Spleen (tissue), 11 donors: ENCODE results near the gene OR52B2. TPM values are rescaled to one million over a fixed set of nuclear protein-coding genes. Genes with fewer than 3 reads are reported as not detected.
"Not testable (repeated sequence)": the region's sequence is repeated elsewhere in the genome, so short reads cannot be mapped to it uniquely, and the experiment has no call there.

Experiments
- DNase-seq: peaks from one replicate; pipeline ENCODE4 v3.0.0-alpha.2; 2020
- H3K27ac ChIP-seq, 8 donors: fragments of 200-600 bp; sonication (generic) in 7 of 8; 1 replicate in 4 of 8; 2 replicates in 4 of 8; pipeline versions ENCODE4 v1.5.0 to v1.8.0; 2016 to 2021; ENCODE audit warnings: inconsistent platforms in 4 of 8, mild to moderate bottlenecking in 4 of 8, moderate library complexity in 1 of 8
- H3K27me3 ChIP-seq, 7 donors: fragments of 200-600 bp; sonication (generic) in 6 of 7; replicated peaks in 1 of 7; 1 replicate in 4 of 7; 2 replicates in 3 of 7; pipeline versions ENCODE4 v1.5.0 to v1.8.0; 2016 to 2021; ENCODE audit warnings: inconsistent platforms in 3 of 7, mild to moderate bottlenecking in 1 of 7
- H3K36me3 ChIP-seq, 6 donors: fragments of 200-600 bp; sonication (generic) in 5 of 6; 1 replicate in 4 of 6; 2 replicates in 2 of 6; pipeline versions ENCODE4 v1.5.0 to v1.8.0; 2016 to 2021; ENCODE audit warnings: inconsistent platforms in 2 of 6
- H3K4me1 ChIP-seq, 6 donors: fragments of 200-600 bp; sonication (generic) in 5 of 6; 1 replicate in 3 of 6; 2 replicates in 3 of 6; pipeline versions ENCODE4 v1.5.0 to v1.8.0; 2016 to 2021; ENCODE audit warnings: inconsistent platforms in 3 of 6
- H3K4me3 ChIP-seq, 8 donors: fragments of 200-600 bp; sonication (generic) in 7 of 8; 1 replicate in 4 of 8; 2 replicates in 4 of 8; pipeline versions ENCODE4 v1.5.0 to v1.8.0; 2016 to 2021; ENCODE audit warnings: inconsistent platforms in 4 of 8, mild to moderate bottlenecking in 4 of 8, moderate library complexity in 2 of 8
- H3K9me3 ChIP-seq, 8 donors: fragments of 200-600 bp; sonication (generic) in 7 of 8; 1 replicate in 4 of 8; 2 replicates in 4 of 8; pipeline versions ENCODE4 v1.5.0 to v1.8.0; 2016 to 2021; ENCODE audit warnings: inconsistent platforms in 4 of 8
- CTCF ChIP-seq, 11 experiments: fragments of 200-600 bp in 7 of 11; fragments of 450-650 bp in 4 of 11; sonication (generic) in 4 of 11; IDR thresholded peaks in 8 of 11; conservative IDR thresholded peaks in 3 of 11; 1 replicate in 7 of 11; 2 replicates in 4 of 11; pipeline versions ENCODE4 v1.4.0 to v1.8.0; 2016 to 2021; ENCODE audit warnings: antibody characterized with exemption in 11 of 11, inconsistent platforms in 4 of 11, mild to moderate bottlenecking in 1 of 11
- POLR2A ChIP-seq, 3 donors: fragments of 450-650 bp; IDR thresholded peaks; one replicate each; pipeline ENCODE4 v1.5.1; 2017; ENCODE audit warnings: antibody characterized with exemption in 3 of 3, mild to moderate bottlenecking in 1 of 3
- POLR2AphosphoS5 ChIP-seq, 3 donors: sonication (generic); formaldehyde crosslinking; IDR thresholded peaks; one replicate each; pipeline ENCODE4 v1.5.1; 2017; ENCODE audit warnings: antibody characterized with exemption in 3 of 3
- WGBS, 5 donors: extraction: QIAGEN DNeasy Blood & Tissue Kit in 3 of 5; methylation state at CpG; one replicate each; pipeline versions ENCODE4 v1.1.5 to v1.1.7; 2013 to 2018; 5-methylcytosine and 5-hydroxymethylcytosine counted together
- intact Hi-C: fragments of 100-400 bp; cut with DNase I; formaldehyde crosslinking; loops from one replicate; pipeline ENCODE4 v1.15.0; 2023; ENCODE audit warnings: low total_unique reads
- polyA plus RNA-seq, 3 donors: library from polyadenylated mRNA; stranded (reverse); fragments of 200-250 nt; gene quantifications; one replicate each; pipeline ENCODE4 v1.2.1, GENCODE V29; 2013
- total RNA-seq, 7 donors: library from RNA; depleted of rRNA in 3 of 7; stranded (reverse); fragments of >200 nt in 3 of 7; fragmentation: NEBNext Ultra II Directional in 4 of 7; extraction: Animal tissue kit (Norgen Biotek cat#: 25700) in 4 of 7; gene quantifications; one replicate each; pipeline versions ENCODE4 v1.1.0 to v1.2.1, GENCODE V29; 2016 to 2021
- donor health status: healthy with polysubstance abuse.
- donor health status: DM: no; HTN: no; CAD: no; lungs with moderate emphysema.
- donor health status: DM: no; HTN: no; CAD: no.
- donor health status: Bipolar disorder and iron deficiency.
- donor health status: healthy.
- donor health status: DM: no; HTN: no; CAD: no.
- donor health status: DM: yes; HTN: yes; CAD: no.

The OR52B2 gene
- total and polyA plus RNA-seq, 10 donors, result 1.2 TPM; not detected in 9

GRCh38 chr11:6156628-6157359, 13.3 kb downstream of the OR52B2 start:
- TF ChIP-seq POLR2A (IDR thresholded peaks at IDR 0.05) (no peak), CTCF (IDR thresholded peaks at IDR 0.05 in 8 of 11, conservative IDR thresholded peaks at IDR 0.05 in 3 of 11) (no peak), POLR2AphosphoS5 (IDR thresholded peaks at IDR 0.05) (no peak)
- DNase-seq, result no peak
- Histone ChIP-seq H3K4me1 (no peaks in the 10 kb centered on the region), H3K36me3 (no peaks in the 10 kb centered on the region), H3K9me3 (no peaks in the 10 kb centered on the region), H3K27ac (no peak overlapping the region), H3K27me3 (no peaks in the 10 kb centered on the region), H3K4me3 (no peak overlapping the region)
- intact Hi-C loops, result no loop called here
- 74 to 91% (median 82%) methylated on average over 7 of the region's 7 CpGs for WGBS, 5 donors

GRCh38 chr11:6152126-6152525, 18.0 kb downstream of the OR52B2 start:
- 83 to 98% (median 93%) methylated on average over 2 of the region's 2 CpGs for WGBS, 5 donors
- H3K4me3 ChIP-seq, result no peak overlapping the region
- no peaks in the 10 kb centered on the region for H3K27me3 ChIP-seq
- TF ChIP-seq POLR2AphosphoS5 (IDR thresholded peaks at IDR 0.05) (no peak), CTCF (IDR thresholded peaks at IDR 0.05 in 8 of 11, conservative IDR thresholded peaks at IDR 0.05 in 3 of 11) (no peak), POLR2A (IDR thresholded peaks at IDR 0.05) (no peak)
- no peaks in the 10 kb centered on the region for H3K36me3 ChIP-seq
- no peaks in the 10 kb centered on the region for H3K4me1 ChIP-seq
- intact Hi-C loops, result no loop called here
- H3K9me3 ChIP-seq, result no peaks in the 10 kb centered on the region
- H3K27ac ChIP-seq, result no peak overlapping the region
- no peak for DNase-seq

GRCh38 chr11:6151117-6151516, 19.0 kb downstream of the OR52B2 start:
- Histone ChIP-seq H3K27ac (no peak overlapping the region), H3K4me1 (no peaks in the 10 kb centered on the region), H3K36me3 (no peaks in the 10 kb centered on the region), H3K4me3 (no peak overlapping the region), H3K27me3 (no peaks in the 10 kb centered on the region), H3K9me3 (no peaks in the 10 kb centered on the region)
- TF ChIP-seq POLR2A (IDR thresholded peaks at IDR 0.05) (no peak), POLR2AphosphoS5 (IDR thresholded peaks at IDR 0.05) (no peak), CTCF (IDR thresholded peaks at IDR 0.05 in 8 of 11, conservative IDR thresholded peaks at IDR 0.05 in 3 of 11) (no peak)
- WGBS, 5 donors, result 23 to 44% (median 31%) methylated on average over 1 of the region's 1 CpG
- intact Hi-C loops, result no loop called here
- no peak for DNase-seq

- H3K27ac ChIP-seq, H3K36me3 ChIP-seq, H3K4me1 ChIP-seq, DNase-seq, H3K4me3 ChIP-seq, H3K9me3 ChIP-seq, H3K27me3 ChIP-seq, intact Hi-C loops: not testable (repeated sequence)
- WGBS, 5 donors, result 66 to 82% (median 73%) methylated on average over 11 to 21 of the region's 21 CpGs
Measured at GRCh38 chr11:6143737-6144136, 26.4 kb downstream of the OR52B2 start.
